ENCODE data around the gene BABAM2. TPM values are rescaled to one million over a fixed set of nuclear protein-coding genes. Genes with fewer than 3 reads are reported as not detected.
"Not testable (repeated sequence)": the region's sequence is repeated elsewhere in the genome, so short reads cannot be mapped to it uniquely, and the experiment has no call there.

The BABAM2 gene
- total and polyA plus RNA-seq, 2 of the 4 experiments (the other 2 are of a cell fraction): 20.9 to 23.1 TPM

DNA sequence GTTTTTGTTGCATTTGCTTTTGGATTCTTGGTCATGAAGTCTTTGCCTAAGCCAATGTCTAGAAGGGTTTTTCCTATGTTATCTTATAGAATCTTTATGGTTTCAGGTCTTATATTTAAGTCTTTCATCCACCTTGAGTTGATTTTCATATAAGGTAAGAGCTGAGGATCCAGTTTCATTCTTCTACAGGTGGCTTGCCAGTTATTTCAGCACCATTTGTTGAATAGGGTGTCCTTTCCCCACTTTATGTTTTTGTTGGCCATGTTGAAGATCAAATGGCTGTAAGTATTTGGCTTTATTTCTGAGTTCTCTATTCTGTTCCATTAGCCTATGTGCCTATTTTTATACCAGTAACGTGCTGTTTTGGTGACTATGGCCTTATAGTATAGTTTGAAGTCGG, 129.0 kb downstream of the BABAM2 start:
- H2AFZ ChIP-seq (replicated peaks; ENCODE audit: low read length, poor library complexity); BruUV-seq (replicated peaks); DNase-seq; H3K27me3 ChIP-seq (ENCODE audit: control insufficient read depth, insufficient read depth, low read length); H2AK9ac ChIP-seq (replicated peaks; ENCODE audit: low read depth, low read length, poor library complexity); H3K4me3 ChIP-seq (ENCODE audit: insufficient read depth, low read depth, low read length); H3K9me1 ChIP-seq (ENCODE audit: insufficient read depth, low read length); H3K14ac ChIP-seq (replicated peaks; ENCODE audit: low read depth, low read length); H3K9me3 ChIP-seq (ENCODE audit: control insufficient read depth, insufficient read depth, low read length); H3K27ac ChIP-seq (ENCODE audit: insufficient read depth, low read length); H4K5ac ChIP-seq (ENCODE audit: low read depth, low read length); H2BK5ac ChIP-seq (ENCODE audit: low read depth, low read length, poor library complexity, severe bottlenecking); in situ Hi-C loops (cut with MboI; ENCODE audit: low sequenced_read_pairs); H4K20me1 ChIP-seq (ENCODE audit: insufficient read depth, low read length); H2AK5ac ChIP-seq (ENCODE audit: low read depth, low read length); H3K23ac ChIP-seq (ENCODE audit: low read depth, low read length); H3K4me1 ChIP-seq (ENCODE audit: control insufficient read depth, insufficient read depth, low read length); H4K91ac ChIP-seq (ENCODE audit: insufficient read depth, low read depth, low read length); H2BK15ac ChIP-seq (ENCODE audit: low read depth, low read length); intact Hi-C loops (cut with micrococcal nuclease); H3K36me3 ChIP-seq (ENCODE audit: control insufficient read depth, insufficient read depth, low read length); POLR2A ChIA-PET (ENCODE audit: unreplicated experiment); H2BK20ac ChIP-seq (ENCODE audit: low read depth, low read length); H3K4me2 ChIP-seq (ENCODE audit: low read depth, low read length); H3K9ac ChIP-seq (ENCODE audit: low read depth, low read length); H4K8ac ChIP-seq (ENCODE audit: low read depth in 2 of 2, low read length in 2 of 2); CTCF ChIA-PET; H3K4ac ChIP-seq (ENCODE audit: low read depth, low read length); ATAC-seq (ENCODE audit: low read depth); H3K79me1 ChIP-seq (ENCODE audit: low read depth in 1 of 2, low read length in 2 of 2); dilution Hi-C loops (cut with HindIII; ENCODE audit: low sequenced_read_pairs, unreplicated experiment); H2BK120ac ChIP-seq (ENCODE audit: low read depth, low read length); H3K18ac ChIP-seq (ENCODE audit: low read depth, low read length); H3K56ac ChIP-seq (ENCODE audit: extremely low read depth, insufficient read depth, low read length): not testable (repeated sequence)
- no CpG with 5 or more reads among the region's 2 CpGs for WGBS, 2 experiments (ENCODE audit: extremely low coverage in 2 of 2, insufficient read length in 1 of 2)
